ENCODE measurements around the gene NUCKS1.

NUCKS1 gene

DNA sequence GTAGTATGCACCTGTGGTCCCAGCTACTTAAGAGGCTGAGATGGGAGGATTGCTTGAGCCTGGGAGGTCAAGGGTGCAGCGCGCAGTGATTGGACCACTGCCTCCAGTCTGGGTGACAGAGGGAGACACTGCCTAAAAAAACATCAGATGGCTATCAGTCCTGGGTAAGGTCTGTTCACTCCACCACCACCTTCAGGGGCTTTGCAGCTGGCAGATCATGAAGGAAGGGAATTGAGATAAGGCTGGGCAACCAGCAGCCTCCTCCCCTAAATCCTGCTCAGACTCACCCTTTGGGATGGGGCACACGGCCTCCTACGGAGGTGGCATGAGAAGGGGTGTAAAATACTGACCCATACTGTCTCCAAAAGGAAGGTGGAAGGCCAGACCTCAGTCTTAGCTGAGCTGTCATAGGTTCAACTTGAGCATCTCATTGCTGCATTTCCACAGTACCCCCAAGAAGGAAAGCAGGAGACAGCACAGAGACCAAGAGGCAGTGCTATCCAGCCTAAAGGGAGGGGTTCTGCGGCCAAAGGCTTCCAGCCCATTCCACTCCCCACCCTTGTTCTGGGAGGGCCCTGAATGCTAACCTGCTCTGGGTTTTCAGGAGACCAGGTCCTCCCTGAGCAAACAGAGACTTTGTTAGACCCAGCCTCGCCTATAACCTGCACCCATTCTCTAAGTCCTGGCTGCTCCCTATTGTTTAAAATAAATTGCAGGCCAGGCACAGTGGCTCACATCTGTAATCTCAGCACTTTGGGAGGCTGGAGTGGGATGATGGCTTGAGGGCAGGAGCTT lies 83.4 kb downstream of the NUCKS1 start:
- DNase-seq, result no peak

DNA sequence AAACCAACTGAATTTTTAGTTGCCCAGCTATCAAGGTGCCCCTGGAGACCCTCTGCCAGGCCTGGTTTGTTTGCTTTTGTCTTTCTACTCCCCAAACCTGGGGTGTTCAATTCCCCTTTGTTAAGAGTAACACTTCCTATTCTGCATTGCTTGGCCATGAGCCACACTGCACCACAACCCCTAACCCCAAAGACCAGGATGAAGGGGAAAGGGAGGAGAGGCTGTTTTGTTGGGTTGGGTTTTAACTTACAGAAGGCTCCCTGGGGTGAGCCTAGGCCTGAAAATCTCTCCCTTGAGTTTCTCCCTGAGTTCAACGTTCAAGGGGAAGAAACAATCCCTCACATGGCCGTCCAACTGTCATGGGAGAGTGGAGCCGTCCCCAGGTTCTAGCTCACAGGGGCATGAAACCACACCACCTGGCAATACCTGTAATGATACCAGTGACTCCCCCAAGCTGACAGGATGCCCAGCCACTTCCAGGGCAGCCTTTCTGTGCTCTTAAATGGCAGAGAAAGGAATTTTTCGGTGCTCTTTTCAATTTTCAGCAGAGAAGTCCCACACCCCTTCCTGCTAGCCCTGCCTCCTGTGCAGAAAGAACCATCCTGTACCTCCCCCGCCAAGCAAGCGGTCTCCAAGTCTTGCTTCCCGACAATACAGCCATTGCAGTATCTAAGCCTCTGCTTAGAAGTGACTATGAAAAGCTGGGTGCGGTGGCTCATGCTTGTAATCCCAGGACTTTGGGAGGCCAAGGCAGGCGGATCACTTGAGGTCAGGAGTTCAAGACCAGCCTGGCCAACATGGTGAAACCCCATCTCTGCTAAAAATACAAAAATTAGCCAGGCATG lies 84.6 kb downstream of the NUCKS1 start:
- DNase-seq, result no peak

DNA sequence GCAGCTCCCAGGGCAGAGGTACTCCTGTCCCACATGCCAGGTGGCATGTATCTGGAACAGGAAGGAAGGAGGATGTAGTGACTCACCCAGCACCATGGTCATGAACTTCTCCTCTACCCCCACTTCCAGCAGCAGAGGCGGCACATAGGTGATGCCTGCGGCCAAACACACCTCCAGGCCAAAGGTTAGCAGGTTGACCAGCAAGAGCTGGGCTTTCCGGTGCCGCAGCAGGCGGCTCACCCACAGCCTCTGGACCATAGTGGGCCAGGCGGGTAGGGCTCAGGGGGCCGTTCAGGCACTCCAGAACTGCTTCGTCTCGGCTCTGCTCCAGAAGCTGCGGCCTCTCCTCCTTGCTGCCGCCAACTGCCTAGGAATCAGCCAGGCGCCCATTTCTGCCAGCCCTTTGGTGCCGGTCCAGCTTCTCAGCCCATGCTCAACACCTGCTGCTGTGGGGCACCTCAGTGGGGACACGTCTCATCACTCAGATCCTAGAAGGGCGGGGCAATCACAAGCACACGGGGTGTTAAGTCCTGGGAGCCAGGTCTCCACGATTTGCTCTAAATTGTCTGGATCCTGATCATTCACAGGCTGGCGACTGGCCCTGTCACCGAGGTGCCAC lies 85.5 kb downstream of the NUCKS1 start:
- no peak for DNase-seq

DNA sequence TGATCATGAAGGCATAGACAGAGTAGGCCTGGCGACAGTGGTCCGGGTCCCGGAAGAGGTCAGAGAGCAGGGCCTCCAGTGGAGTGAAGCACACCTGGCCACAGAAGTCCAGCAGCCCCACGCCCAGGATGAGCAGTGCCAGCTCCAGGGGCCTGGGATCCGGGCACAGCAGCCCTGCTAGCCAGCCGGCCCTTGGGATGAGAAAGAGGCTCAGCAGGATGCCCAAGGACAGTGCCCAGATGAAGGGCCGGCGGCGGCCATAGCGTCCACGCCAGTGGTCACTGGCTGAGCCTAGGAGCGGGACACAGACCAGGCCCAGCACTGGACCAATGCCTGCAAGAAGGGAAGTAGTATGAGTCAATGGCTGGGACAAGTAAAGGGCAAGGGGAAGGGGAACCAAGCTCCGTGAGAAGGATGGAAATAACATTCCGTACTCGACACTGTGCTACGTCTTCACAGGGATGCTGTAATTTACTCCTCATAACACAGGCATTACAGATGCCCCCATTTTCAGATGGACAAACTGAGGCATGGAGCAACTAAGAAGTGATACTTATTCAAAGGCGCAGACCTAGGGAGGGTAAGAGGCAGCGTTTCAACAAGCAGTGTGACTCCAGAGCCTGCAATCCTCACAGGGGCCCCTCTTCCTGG lies 86.6 kb downstream of the NUCKS1 start:
- DNase-seq, result no peak
